ENCODE results near the gene NUTF2.

Gene NUTF2

GRCh38 chr16:67865318-67865717, 18.6 kb downstream of the NUTF2 start:
- FAIRE-seq: no peak

GRCh38 chr16:67868290-67868689, 21.6 kb downstream of the NUTF2 start:
- FAIRE-seq: no peak

- no peak for FAIRE-seq
Measured at GRCh38 chr16:67869653-67870052, 22.9 kb downstream of the NUTF2 start.

GRCh38 chr16:67871256-67871655, 24.5 kb downstream of the NUTF2 start:
- FAIRE-seq: no peak

GRCh38 chr16:67872131-67872630, 25.4 kb downstream of the NUTF2 start:
- no peak for FAIRE-seq

GRCh38 chr16:67872631-67873434, 26.1 kb downstream of the NUTF2 start, which contains the start of gene EDC4:
Gene EDC4 (plus strand): TSS chr16:67873052. CDS start chr16:67873262, 210 bp downstream.
- FAIRE-seq: no peak

- FAIRE-seq: no peak
Measured at GRCh38 chr16:67873435-67874370, 27.0 kb downstream of the NUTF2 start.

GRCh38 chr16:67874372-67874771, 27.6 kb downstream of the NUTF2 start:
- FAIRE-seq: no peak

GRCh38 chr16:67877064-67877463, 30.3 kb downstream of the NUTF2 start:
- FAIRE-seq: no peak

- no peak for FAIRE-seq
Measured at GRCh38 chr16:67878232-67878631, 31.5 kb downstream of the NUTF2 start.

- FAIRE-seq: no peak
Measured at GRCh38 chr16:67878846-67879245, 32.1 kb downstream of the NUTF2 start.

- FAIRE-seq: no peak
Measured at GRCh38 chr16:67879462-67879861, 32.7 kb downstream of the NUTF2 start.

- no peak for FAIRE-seq
Measured at GRCh38 chr16:67879936-67880335, 33.2 kb downstream of the NUTF2 start.

GRCh38 chr16:67880584-67880983, 33.9 kb downstream of the NUTF2 start:
- FAIRE-seq: no peak

GRCh38 chr16:67881621-67882161, 35.0 kb downstream of the NUTF2 start:
- no peak for FAIRE-seq

- FAIRE-seq: no peak
Measured at GRCh38 chr16:67882374-67883145, 35.8 kb downstream of the NUTF2 start.

- no peak for FAIRE-seq
Measured at GRCh38 chr16:67883146-67883871, 36.6 kb downstream of the NUTF2 start.

GRCh38 chr16:67883872-67884261, 37.1 kb downstream of the NUTF2 start:
- no peak for FAIRE-seq

GRCh38 chr16:67884684-67885083, 38.0 kb downstream of the NUTF2 start, which contains the start of gene NRN1L:
Gene NRN1L (plus strand): TSS chr16:67884885. CDS start chr16:67884904, 19 bp downstream.
- FAIRE-seq: no peak

GRCh38 chr16:67885545-67885944, 38.8 kb downstream of the NUTF2 start:
- FAIRE-seq: no peak

GRCh38 chr16:67885976-67886375, 39.2 kb downstream of the NUTF2 start:
- no peak for FAIRE-seq

GRCh38 chr16:67886387-67886786, 39.7 kb downstream of the NUTF2 start:
- FAIRE-seq: no peak

Measured in islet of Langerhans (tissue), 1 donor.